Urinary bladder (tissue), 4 donors: ENCODE measurements around the gene NOC2L. TPM values are rescaled to one million over a fixed set of nuclear protein-coding genes. Genes with fewer than 3 reads are reported as not detected.

ENCODE experiments used
- DNase-seq: peaks from one replicate; pipeline ENCODE4 v3.0.0-alpha.2; 2015; ENCODE audit errors: extremely low spot score
- H3K27ac ChIP-seq: one replicate; pipeline ENCODE4 v1.5.1; 2013; ENCODE audit warnings: low read depth, mild to moderate bottlenecking, moderate library complexity
- H3K36me3 ChIP-seq: one replicate; pipeline ENCODE4 v1.6.1; 2013; ENCODE audit warnings: mild to moderate bottlenecking, moderate library complexity; ENCODE audit not compliant: insufficient read depth
- H3K4me1 ChIP-seq: one replicate; pipeline ENCODE4 v1.6.1; 2013; ENCODE audit warnings: mild to moderate bottlenecking, moderate library complexity; ENCODE audit not compliant: insufficient read depth
- H3K4me3 ChIP-seq: one replicate; pipeline ENCODE4 v1.5.1; 2013; ENCODE audit warnings: low read depth, low read length
- WGBS: extraction: QIAGEN DNeasy Blood & Tissue Kit; methylation state at CpG from one replicate; pipeline ENCODE4 v1.1.7; 2013; 5-methylcytosine and 5-hydroxymethylcytosine counted together
- polyA plus RNA-seq: library from polyadenylated mRNA; stranded (reverse); fragments of 200-250 nt; gene quantifications from one replicate; pipeline ENCODE4 v1.2.3, GENCODE V29; 2013
- total RNA-seq: library from RNA; depleted of rRNA; stranded (reverse); fragments of >200 nt; gene quantifications from one replicate; pipeline ENCODE4 v1.2.3, GENCODE V29; 2014
- donor health status: healthy with polysubstance abuse.
- donor health status: healthy.

The NOC2L gene
- total and polyA plus RNA-seq, 2 donors, result 27.1 to 59.5 TPM

DNA sequence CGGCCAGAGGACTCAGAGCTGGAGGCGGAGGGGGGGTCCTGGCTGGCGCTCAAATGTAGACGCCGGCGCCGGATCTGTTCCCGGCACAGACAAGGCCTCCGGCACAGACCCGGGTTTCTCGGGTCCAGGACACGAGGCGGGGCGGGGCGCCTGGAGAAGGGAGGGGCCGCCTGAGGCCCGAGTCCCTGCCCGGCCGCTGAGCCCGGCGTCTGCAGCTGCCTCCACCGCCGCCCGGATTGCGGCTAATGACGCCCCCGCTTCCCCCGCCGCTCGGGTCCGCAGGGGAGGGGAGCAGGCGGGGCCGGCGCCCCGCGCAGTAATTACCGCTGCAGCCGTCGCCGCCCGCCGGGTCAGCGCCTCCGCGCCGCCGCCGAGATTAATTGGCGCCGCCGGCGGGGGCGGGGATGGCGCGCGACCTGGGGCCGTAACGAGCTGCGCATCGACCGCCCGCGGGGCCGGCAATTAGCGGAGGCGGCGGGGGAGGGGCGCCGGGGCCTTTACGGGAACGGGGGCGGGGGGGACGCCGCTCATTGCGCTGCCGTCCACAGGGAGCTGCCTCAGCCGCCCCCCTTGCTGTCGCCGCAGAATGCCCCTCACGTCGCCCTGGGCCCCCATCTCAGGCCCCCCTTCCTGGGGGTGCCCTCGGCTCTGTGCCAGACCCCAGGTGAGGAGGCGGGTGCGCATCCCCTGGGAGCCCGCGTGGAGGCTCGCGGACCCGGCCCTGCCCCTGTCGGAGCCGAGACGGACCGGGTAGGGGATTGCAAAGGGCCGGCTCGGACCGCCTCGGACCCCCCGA lies 17.3 kb downstream of the NOC2L start:
- Histone ChIP-seq H3K4me3 (peak overlapping the region; percentile 48), H3K36me3 (peaks cover 4% of the 10 kb centered on the region), H3K4me1 (no peaks in the 10 kb centered on the region), H3K27ac (peak overlapping the region; percentile 85)
- DNase-seq, result peak; percentile 68
- WGBS, result under 1% methylated on average over 95 of the region's 98 CpGs

- H3K4me3 ChIP-seq, result peak overlapping the region; percentile 48
- WGBS, result 7% methylated on average over 36 of the region's 36 CpGs
- DNase-seq, result no peak
- peak overlapping the region; percentile 65 for H3K27ac ChIP-seq
- peaks cover under 1% of the 10 kb centered on the region for H3K36me3 ChIP-seq
- H3K4me1 ChIP-seq, result no peaks in the 10 kb centered on the region
Measured at GRCh38 chr1:941015-941587, 18.0 kb downstream of the NOC2L start.

DNA sequence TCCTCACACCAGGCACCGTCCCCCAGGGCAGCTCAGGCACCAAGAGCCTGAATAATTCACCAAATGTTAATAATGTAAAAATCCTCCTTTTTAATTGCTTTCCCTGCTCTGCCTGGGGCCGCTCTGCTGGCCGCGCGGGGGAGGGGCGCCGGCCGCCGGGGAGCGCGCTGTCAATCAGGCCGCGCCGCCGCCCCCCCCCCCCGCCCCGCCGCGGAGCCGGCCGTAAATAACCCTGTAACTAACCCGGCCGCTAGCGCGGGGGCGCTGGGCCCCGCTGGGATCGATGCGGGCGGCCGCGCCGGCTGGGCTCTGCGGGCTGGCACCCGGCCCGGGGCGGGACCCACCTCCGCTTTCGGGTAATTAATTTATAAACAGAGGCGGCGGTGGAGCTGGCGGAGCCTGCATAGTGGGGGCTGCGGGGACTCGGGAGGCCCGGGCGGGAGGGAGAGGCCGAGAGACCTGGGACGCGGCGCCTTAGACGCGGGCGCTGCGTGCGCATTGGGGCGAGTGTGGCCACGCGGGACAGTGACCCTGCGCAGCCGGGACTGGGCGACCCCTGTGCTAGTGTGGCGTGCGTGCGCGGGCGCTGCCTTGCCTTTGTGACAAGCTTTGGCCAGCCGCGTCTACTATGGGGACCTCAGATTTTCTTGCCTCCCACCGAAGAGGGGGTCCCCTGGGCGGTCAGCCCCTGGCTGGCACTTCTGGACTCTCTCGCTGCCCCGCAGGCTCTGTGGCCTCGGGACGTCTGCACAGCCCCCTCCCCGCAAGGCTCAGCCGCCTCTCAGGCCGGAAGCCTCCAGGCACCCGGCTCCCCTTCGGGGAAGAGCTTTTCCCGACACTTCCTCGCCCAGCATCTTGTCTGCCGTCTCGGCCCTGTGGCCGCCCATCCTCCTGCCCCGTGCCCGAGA lies 18.7 kb downstream of the NOC2L start:
- H3K4me3 ChIP-seq, result peak overlapping the region; percentile 48
- WGBS, result under 1% methylated on average over 84 of the region's 86 CpGs
- H3K27ac ChIP-seq, result peak overlapping the region; percentile 65
- no peaks in the 10 kb centered on the region for H3K4me1 ChIP-seq
- H3K36me3 ChIP-seq, result no peaks in the 10 kb centered on the region
- peak; percentile 74 for DNase-seq

DNA sequence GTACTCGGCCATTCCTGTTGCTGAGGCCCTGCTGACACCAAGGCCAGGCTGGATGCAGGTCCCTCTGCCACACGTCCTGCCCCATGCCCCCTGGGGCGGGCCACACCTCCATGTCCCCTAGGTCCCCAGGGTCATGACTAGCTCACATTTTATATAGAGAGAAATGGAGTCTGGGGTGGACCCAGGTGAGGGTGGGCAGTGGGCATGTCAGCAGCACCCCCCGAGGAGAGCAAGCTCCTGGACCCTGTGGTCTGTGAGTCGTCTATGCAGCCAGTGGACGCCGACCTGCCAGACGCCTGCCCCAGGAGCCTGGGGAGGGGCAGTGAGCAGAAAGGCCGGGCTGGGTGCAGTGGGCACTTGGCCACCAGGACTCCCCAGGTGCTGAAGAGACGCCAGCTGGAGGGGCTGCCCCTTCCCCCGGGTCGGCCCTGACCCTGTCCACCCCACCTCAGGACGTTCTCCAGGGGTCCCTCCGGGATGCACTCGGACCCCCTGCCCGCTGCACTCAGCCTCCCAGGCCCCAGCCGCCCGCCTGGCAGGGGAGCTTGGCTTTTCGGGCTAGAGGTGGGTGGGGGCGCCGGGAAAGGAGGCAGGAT lies 19.4 kb downstream of the NOC2L start:
- Histone ChIP-seq H3K36me3 (no peaks in the 10 kb centered on the region), H3K4me1 (no peaks in the 10 kb centered on the region), H3K4me3 (peak overlapping the region; percentile 48), H3K27ac (no peak overlapping the region)
- WGBS, result 34% methylated on average over 21 of the region's 21 CpGs
- no peak for DNase-seq

DNA sequence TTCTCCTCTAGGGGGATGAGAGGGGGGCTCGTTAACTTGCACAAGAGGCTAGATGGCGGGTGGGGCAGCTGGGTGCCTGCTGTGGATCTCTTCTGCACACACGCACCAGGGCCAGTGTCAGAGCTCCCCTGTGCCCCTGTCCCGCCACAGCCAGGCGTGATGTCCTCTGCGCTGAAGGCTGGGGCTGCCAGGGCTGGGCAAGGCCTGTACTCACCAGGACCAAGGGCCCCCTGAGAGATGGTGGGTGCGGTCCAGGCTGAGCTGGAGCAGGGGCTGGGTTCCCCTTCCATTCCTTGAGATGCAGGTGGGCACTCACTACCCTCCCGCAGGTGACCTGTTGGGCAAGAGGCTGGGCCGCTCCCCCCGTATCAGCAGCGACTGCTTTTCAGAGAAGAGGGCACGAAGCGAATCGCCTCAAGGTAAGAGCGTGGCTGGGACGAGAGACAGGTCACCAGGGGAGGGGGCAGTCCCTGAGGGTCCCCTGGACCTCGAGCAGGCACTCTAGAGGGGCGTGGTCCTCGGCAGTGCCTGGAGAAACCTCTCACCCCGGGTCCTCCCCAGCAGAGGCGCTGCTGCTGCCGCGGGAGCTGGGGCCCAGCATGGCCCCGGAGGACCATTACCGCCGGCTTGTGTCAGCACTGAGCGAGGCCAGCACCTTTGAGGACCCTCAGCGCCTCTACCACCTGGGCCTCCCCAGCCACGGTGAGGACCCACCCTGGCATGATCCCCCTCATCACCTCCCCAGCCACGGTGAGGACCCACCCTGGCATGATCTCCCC lies 20.2 kb downstream of the NOC2L start:
- DNase-seq, result no peak
- no peak overlapping the region for H3K4me3 ChIP-seq
- WGBS, result 85% methylated on average over 30 of the region's 30 CpGs
- no peaks in the 10 kb centered on the region for H3K4me1 ChIP-seq
- no peak overlapping the region for H3K27ac ChIP-seq
- H3K36me3 ChIP-seq, result no peaks in the 10 kb centered on the region

DNA sequence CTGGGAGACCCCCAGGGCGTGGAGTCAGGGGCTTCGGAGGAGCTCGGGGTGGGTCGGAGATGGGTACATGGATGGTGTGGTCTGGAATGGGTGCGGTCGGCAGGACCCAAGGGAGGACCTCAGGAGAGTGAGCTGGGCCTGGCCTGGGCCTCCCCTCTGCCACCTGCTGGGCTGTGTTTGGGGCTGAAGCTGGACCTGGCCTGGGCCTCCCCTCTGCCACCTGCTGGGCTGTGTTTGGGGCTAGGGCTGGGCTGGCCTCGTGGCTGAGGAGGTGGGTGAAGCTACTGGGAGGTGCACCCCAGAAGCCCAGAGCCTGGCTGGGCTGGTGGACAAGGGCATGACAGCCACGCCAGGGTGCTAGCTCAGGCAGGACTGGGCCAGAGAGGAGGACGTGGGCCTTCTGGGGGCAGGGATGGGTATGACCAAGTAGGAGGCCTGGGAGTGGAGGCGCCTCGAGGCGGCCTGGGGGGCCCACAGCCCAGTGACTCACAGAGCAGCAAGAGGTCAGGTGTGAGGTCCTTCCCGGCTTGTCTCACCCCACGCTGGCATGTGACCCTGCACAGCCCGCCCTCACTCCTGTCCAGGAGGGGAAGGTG lies 20.9 kb downstream of the NOC2L start:
- WGBS, result 72% methylated on average over 15 of the region's 15 CpGs

DNA sequence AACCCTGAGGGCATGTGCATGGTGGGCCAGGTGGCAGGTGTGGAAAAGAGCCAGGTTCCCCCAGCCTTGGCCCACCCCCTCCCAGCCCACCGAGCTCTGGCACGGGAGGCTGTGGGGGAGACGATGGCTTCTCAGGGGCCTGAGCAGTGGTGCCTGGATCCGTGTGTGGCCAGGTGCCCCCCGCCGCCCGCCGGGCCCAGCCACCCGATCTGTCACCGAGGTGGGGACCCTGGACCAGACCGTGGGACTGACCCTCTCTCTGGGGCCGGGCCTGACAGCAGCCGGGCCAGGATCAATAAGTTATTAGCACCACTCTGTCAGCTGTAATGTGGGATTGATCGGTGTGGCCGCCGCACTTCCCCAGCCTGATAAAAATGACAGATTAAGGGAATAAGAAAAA lies 21.5 kb downstream of the NOC2L start:
- no peak for DNase-seq
- 88% methylated on average over 16 of the region's 16 CpGs for WGBS
- Histone ChIP-seq H3K36me3 (no peaks in the 10 kb centered on the region), H3K27ac (no peak overlapping the region), H3K4me1 (no peaks in the 10 kb centered on the region), H3K4me3 (no peak overlapping the region)

More for the DNA sequence above, 20.9 kb downstream of the NOC2L start:
- no peak overlapping the region for H3K27ac ChIP-seq
- H3K4me1 ChIP-seq, result no peaks in the 10 kb centered on the region
- H3K4me3 ChIP-seq, result no peak overlapping the region
- no peaks in the 10 kb centered on the region for H3K36me3 ChIP-seq
- DNase-seq, result no peak

DNA sequence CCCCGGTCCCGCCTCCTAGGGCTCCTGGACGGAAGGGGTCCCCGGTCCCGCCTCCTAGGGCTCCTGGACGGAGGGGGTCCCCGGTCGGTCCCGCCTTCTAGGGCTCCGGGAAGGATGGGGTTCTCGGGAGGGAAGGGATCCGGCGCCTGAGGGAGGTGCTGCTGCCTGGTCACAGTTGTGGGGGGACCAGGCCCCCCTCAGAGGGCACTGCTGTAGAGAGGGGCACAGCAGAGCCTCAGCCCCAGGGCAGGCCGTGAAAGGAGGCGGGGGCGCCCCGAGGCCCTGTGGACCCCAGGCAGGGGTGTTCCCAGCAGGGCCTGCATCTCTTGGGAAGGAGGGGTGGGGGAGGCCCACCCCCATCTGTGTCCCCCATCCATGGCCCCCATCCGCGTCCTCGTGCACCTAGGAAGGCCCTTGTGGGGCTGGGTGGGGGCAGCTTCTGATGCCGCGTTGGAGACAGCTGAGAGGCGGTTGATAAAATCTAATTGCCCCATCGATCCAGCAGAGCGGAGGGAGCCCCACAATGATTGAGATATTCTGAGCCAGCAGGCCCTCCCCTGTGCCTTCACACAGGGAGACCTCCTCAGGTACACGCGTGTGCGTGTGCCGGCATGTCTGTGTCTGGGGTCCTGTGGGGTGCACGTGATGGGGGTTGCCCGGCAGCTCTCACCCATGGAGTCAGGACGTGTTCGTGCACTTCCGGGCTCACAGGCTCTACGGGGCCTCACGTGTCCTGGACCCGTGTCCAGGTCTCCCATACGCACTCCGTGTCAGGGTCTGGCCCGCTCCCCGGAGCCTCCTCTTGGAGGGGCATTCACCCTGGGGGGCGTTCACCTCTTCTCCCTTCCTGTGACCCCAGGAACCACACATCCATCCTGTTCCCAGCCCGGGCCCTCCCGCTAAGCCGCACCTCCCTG lies 22.4 kb downstream of the NOC2L start:
- Histone ChIP-seq H3K4me1 (no peaks in the 10 kb centered on the region), H3K4me3 (no peak overlapping the region), H3K36me3 (no peaks in the 10 kb centered on the region), H3K27ac (no peak overlapping the region)
- no peak for DNase-seq
- 84% methylated on average over 45 of the region's 45 CpGs for WGBS

DNA sequence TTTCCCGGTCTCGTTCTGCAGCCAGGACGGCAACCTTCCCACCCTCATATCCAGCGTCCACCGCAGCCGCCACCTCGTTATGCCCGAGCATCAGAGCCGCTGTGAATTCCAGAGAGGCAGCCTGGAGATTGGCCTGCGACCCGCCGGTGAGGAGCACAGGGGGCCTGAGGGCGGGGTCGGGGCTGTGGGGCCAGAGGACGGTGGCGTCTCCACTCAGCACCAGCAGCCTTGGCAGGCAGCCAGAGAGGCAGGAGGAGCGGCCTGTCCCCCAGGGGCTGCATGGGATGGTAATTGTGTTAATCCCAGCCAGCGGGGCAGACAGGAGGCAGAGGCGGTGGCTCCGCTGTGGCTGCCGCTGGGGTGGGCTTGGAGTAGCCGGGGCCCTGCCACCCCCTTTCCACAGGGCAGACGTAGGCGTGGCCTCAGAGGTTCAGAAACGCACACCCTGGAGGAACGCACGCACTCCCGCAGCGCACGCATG lies 23.3 kb downstream of the NOC2L start:
- no peaks in the 10 kb centered on the region for H3K36me3 ChIP-seq
- DNase-seq, result no peak
- H3K27ac ChIP-seq, result no peak overlapping the region
- H3K4me1 ChIP-seq, result no peaks in the 10 kb centered on the region
- H3K4me3 ChIP-seq, result no peak overlapping the region
- WGBS, result 36% methylated on average over 30 of the region's 30 CpGs

DNA sequence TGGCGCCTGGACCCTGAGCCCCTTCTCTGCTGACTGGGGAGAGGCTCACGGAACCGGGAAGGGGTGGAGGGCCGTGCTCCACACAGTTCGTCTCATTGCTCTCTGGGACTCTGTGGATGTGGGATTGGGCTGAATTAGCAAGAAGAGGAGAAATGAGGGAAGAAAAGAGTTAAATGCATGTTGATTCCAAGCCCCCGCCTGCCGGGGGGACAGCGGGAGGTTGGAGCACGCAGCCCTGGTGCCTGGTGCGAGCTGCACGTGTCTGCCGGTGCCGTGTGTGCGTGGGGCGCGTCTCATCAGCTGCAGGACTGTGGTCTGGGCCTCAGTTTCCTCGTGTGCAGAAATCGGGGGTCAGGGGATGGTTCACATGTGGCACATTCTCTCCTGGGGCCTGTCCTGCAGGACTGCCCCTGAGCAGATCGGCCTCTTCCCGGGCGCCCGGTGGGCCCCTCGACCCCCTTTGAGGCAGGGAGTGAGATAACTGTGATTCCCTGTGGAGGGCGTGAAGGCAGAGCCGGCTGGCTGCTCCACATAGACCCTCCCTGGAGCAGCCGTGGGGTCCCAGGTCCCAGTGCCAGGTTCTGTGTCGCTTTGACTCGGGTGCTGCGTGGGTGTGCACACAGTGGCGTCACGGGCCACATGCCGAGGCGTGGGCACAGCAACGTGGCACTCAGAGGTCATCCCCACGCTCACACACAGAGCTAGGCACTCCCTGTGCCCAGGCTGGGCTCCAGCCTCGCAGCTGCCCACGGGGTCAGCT lies 23.9 kb downstream of the NOC2L start:
- DNase-seq, result no peak
- Histone ChIP-seq H3K36me3 (no peaks in the 10 kb centered on the region), H3K27ac (no peak overlapping the region), H3K4me1 (no peaks in the 10 kb centered on the region), H3K4me3 (no peak overlapping the region)
- 36% methylated on average over 37 of the region's 37 CpGs for WGBS

DNA sequence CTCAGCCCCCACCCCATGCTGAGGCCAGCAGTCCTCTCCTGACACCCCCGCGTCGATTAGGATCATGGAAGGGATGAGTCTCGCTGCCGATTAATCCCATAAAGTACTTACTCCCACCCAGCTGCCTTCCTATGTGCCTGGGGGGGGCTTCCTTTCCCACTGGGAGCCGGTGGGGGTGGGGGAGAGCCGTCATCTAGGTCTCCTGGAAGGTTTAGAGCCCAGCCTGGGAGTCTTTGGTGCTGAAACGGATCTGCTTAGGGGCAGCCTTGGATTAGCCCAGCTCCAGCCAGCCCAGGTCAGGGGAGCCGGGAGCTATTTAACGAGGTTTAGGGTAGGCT lies 25.5 kb downstream of the NOC2L start:
- H3K4me3 ChIP-seq, result no peak overlapping the region
- no peak overlapping the region for H3K27ac ChIP-seq
- no peaks in the 10 kb centered on the region for H3K36me3 ChIP-seq
- no peak for DNase-seq
- WGBS, result 32% methylated on average over 10 of the region's 10 CpGs
- H3K4me1 ChIP-seq, result no peaks in the 10 kb centered on the region
